HepG2 (cell line): ENCODE measurements around the gene COQ10B. TPM values are rescaled to one million over a fixed set of nuclear protein-coding genes. Genes with fewer than 3 reads are reported as not detected.

Source experiments
- BCL6 ChIP-seq: IDR thresholded peaks from 2 replicates; pipeline ENCODE4 v1.6.1; 2016; ENCODE audit warnings: missing genetic modification reagents, missing compliant biosample characterization
- FIP1L1 ChIP-seq: fragments of 200-400 bp; formaldehyde crosslinking; IDR thresholded peaks from 2 replicates; pipeline ENCODE4 v1.6.1; 2018; ENCODE audit warnings: low read depth, mild to moderate bottlenecking, low read length, moderate library complexity, borderline replicate concordance; ENCODE audit not compliant: insufficient read depth
- GLMP ChIP-seq: sonication (generic); formaldehyde crosslinking; IDR thresholded peaks from 2 replicates; pipeline ENCODE4 v1.9.0; 2021; ENCODE audit warnings: missing genetic modification reagents, mild to moderate bottlenecking, borderline replicate concordance
- KDM5B ChIP-seq: sonication (generic); formaldehyde crosslinking; IDR thresholded peaks from 2 replicates; pipeline ENCODE4 v1.4.0; 2020; ENCODE audit warnings: missing genetic modification reagents, mild to moderate bottlenecking, borderline replicate concordance
- MXD3 ChIP-seq: IDR thresholded peaks from 2 replicates; pipeline ENCODE4 v1.6.1; 2016; ENCODE audit warnings: mild to moderate bottlenecking, missing biosample characterization, missing genetic modification reagents
- NR3C1 ChIP-seq: sonication (generic); formaldehyde crosslinking; IDR thresholded peaks from 2 replicates; pipeline ENCODE4 v1.4.0; 2020; ENCODE audit warnings: missing genetic modification reagents
- PRDM15 ChIP-seq: sonication (generic); formaldehyde crosslinking; IDR thresholded peaks from 2 replicates; pipeline ENCODE4 v1.4.0; 2020; ENCODE audit warnings: missing genetic modification reagents
- SSRP1 ChIP-seq: IDR thresholded peaks from 2 replicates; pipeline ENCODE4 v1.6.1; 2016; ENCODE audit warnings: control low read depth
- TIGD3 ChIP-seq: sonication (generic); formaldehyde crosslinking; IDR thresholded peaks from 2 replicates; pipeline ENCODE4 v1.5.1; 2020; ENCODE audit warnings: mild to moderate bottlenecking, missing genetic modification reagents, borderline replicate concordance
- ZNF101 ChIP-seq: sonication (generic); formaldehyde crosslinking; IDR thresholded peaks from 2 replicates; pipeline ENCODE4 v1.4.0; 2020; ENCODE audit warnings: mild to moderate bottlenecking, low read depth, missing genetic modification reagents, borderline replicate concordance
- ZNF556 ChIP-seq: sonication (generic); formaldehyde crosslinking; IDR thresholded peaks from 2 replicates; pipeline ENCODE4 v1.4.0; 2020; ENCODE audit warnings: mild to moderate bottlenecking, missing genetic modification reagents, borderline replicate concordance
- ZSCAN12 ChIP-seq: sonication (generic); formaldehyde crosslinking; IDR thresholded peaks from 2 replicates; pipeline ENCODE4 v1.9.0; 2021; ENCODE audit warnings: mild to moderate bottlenecking, missing genetic modification reagents
- polyA plus RNA-seq, 8 experiments: library from polyadenylated mRNA; depleted of rRNA in 3 of 8; stranded (reverse) in 7 of 8; unstranded in 1 of 8; fragments of >200 nt; fragmentation: Illumina TruSeq in 4 of 8; extraction: Trizol in 4 of 8; gene quantifications; 2 replicates each; pipeline versions ENCODE4 v1.2.1 to v1.2.3, GENCODE V29; 2011 to 2016; ENCODE audit warnings: low read depth in 4 of 8, missing spikeins in 1 of 8, mixed read lengths in 1 of 8; ENCODE audit not compliant: insufficient read depth in 1 of 8
- total RNA-seq, 5 experiments: library from RNA; depleted of rRNA; stranded (reverse); fragments of >200 nt; fragmentation: Illumina TruSeq; extraction: Trizol; gene quantifications; 2 replicates each; pipeline ENCODE4 v1.2.3, GENCODE V29; 2016; ENCODE audit warnings: low read depth in 1 of 5
- TF ChIP-seq, protein P1 (sequence below): sonication (generic); formaldehyde crosslinking; IDR thresholded peaks from 2 replicates; pipeline ENCODE4 v1.4.0; 2020; ENCODE audit warnings: mild to moderate bottlenecking, missing genetic modification reagents

COQ10B gene
- total and polyA plus RNA-seq, 2 of the 13 experiments (the other 11 are each of a cell fraction or from before 2014, with no cell fraction given): 4.6 to 34.9 TPM

DNA sequence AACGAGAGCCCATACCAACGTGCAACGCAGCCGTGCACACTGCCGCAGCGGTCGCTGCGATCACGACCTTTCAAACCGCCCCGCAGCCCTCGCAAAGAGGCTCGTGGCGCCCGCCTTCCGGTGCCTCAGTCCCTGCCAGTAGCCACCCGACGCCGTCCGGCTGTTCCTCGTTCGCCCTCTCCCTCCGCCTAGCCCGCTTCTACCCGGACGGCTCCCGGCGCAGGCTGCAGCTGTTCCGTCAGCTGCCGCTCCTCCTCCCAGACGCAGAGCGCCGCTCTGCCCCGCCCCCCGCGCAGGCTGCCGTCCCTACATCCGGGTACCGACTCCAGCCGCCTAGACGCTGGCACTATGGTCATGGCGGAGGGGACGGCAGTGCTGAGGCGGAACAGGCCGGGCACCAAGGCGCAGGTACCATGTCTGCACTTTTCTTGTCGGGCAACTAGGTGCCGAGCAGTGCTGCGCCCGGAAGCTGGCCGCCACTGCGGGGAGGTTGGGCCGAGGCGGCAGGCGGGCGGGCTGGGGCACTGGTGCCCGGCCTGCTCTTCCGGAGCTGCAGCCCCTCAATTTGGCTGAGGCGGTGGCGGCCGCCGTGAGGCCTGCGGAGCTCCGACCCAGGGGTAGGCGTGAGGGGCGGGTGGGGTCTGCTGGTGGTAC lies 62.5 kb downstream of the COQ10B start, which contains the start of gene MOB4 (continued):
- peak; percentile 99 for TF ChIP-seq KDM5B
- TF ChIP-seq ZNF101 (CRISPR knock-in tag): no peak
- TF ChIP-seq ZSCAN12 (CRISPR knock-in tag): peak; percentile 69; the same call in 1 of the 2 replicates
- peak; percentile 49; the same call in 1 of the 2 replicates for TF ChIP-seq GLMP (CRISPR knock-in tag)
- no peak for TF ChIP-seq NR3C1 (CRISPR knock-in tag)
- peak; percentile 97; the same call in 1 of the 2 replicates for TF ChIP-seq MXD3 (CRISPR knock-in tag)
- TF ChIP-seq SSRP1 (CRISPR knock-in tag): peak; percentile 98
- TF ChIP-seq BCL6 (CRISPR knock-in tag): peak; percentile 90
- peak; percentile 93 for TF ChIP-seq TIGD3 (CRISPR knock-in tag)
- TF ChIP-seq PRDM15 (CRISPR knock-in tag): peak; percentile 37
- peak; percentile 97; the same call in 1 of the 2 replicates for TF ChIP-seq FIP1L1
- TF ChIP-seq, protein P1, sequence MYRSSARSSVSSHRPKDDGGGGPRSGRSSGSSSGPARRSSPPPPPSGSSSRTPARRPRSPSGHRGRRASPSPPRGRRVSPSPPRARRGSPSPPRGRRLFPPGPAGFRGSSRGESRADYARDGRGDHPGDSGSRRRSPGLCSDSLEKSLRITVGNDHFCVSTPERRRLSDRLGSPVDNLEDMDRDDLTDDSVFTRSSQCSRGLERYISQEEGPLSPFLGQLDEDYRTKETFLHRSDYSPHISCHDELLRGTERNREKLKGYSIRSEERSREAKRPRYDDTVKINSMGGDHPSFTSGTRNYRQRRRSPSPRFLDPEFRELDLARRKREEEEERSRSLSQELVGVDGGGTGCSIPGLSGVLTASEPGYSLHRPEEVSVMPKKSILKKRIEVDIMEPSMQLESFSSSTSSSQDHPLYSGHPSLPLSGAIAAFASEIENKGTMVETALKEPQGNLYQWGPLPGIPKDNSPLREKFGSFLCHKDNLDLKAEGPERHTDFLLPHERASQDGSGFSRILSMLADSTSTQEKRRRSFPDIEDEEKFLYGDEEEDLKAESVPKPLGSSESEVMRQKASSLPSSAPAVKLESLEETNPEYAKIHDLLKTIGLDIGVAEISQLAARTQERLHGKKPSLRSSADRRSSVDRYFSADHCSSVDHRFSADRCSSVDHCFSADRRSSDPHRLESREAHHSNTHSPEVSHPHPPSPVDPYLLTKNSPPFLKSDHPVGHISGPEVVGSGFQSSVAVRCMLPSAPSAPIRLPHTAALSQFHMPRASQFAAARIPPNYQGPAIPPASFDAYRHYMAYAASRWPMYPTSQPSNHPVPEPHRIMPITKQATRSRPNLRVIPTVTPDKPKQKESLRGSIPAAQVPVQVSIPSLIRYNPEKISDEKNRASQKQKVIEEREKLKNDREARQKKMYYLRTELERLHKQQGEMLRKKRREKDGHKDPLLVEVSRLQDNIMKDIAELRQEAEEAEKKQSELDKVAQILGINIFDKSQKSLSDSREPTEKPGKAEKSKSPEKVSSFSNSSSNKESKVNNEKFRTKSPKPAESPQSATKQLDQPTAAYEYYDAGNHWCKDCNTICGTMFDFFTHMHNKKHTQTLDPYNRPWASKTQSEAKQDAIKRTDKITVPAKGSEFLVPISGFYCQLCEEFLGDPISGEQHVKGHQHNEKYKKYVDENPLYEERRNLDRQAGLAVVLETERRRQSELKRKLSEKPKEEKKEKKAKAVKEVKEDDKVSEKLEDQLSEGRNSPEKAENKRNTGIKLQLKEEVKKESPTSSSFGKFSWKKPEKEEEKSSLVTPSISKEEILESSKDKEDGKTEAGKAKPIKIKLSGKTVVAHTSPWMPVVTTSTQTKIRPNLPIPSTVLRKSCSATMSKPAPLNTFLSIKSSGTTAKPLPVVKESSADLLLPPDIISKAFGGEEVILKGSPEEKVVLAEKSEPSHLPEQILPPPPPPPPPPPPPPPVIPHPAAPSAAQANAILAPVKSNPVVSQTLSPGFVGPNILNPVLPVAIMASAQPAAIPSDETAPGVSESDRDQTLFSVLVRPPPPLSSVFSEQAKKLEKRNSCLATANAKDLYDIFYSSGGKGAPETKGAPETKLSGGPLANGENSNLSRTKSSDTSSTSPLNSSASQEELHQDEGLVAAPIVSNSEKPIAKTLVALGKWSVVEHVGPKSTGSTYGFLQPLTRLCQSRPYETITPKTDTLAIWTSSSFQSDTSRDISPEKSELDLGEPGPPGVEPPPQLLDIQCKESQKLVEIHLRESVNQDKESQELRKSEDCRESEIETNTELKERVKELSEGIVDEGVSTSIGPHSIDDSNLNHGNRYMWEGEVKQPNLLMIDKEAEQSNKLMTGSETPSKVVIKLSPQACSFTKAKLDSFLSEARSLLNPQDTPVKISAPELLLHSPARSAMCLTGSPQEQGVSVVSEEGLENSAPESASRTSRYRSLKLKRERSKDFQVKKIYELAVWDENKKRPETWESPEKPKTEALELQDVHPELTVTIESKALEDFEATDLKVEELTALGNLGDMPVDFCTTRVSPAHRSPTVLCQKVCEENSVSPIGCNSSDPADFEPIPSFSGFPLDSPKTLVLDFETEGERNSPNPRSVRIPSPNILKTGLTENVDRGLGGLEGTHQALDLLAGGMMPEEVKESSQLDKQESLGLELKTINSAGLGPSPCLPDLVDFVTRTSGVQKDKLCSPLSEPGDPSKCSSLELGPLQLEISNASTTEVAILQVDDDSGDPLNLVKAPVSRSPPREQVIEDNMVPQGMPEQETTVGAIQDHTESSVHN (CRISPR knock-in tag): peak; percentile 86; the same call in 1 of the 2 replicates
- peak; percentile 99 for TF ChIP-seq ZNF556 (CRISPR knock-in tag)
